ENCODE measurements around the gene TCEAL6. TPM values are rescaled to one million over a fixed set of nuclear protein-coding genes. Genes with fewer than 3 reads are reported as not detected.
"Not testable (repeated sequence)": the region's sequence is repeated elsewhere in the genome, so short reads cannot be mapped to it uniquely, and the experiment has no call there.

The TCEAL6 gene
- total RNA-seq, result not detected

DNA sequence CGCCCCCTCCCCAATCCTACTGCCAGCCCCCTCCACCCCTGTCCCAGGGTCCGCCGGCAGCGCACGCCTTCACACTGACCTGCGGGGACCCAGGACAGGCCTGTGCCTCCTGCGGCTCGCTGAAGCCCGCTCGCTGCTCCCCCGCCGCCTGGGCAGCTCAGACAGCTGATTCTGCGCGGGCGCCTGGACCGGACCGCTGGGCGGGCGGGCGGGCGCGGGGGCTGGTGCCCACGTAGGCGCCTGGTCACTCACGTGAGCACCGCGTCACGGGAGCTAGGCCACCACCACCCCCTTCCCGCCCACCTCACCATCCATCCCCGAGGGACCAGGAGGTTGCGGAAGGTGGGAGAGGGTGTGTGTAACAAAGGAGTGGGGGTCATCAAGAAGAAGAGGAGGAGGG is at the start of gene TCEAL6:
TSS of gene TCEAL6 (minus strand) at position 208 of the 400 bp plus-strand sequence.
- DNase-seq (ENCODE audit: low spot score), result not testable (repeated sequence)

DNA sequence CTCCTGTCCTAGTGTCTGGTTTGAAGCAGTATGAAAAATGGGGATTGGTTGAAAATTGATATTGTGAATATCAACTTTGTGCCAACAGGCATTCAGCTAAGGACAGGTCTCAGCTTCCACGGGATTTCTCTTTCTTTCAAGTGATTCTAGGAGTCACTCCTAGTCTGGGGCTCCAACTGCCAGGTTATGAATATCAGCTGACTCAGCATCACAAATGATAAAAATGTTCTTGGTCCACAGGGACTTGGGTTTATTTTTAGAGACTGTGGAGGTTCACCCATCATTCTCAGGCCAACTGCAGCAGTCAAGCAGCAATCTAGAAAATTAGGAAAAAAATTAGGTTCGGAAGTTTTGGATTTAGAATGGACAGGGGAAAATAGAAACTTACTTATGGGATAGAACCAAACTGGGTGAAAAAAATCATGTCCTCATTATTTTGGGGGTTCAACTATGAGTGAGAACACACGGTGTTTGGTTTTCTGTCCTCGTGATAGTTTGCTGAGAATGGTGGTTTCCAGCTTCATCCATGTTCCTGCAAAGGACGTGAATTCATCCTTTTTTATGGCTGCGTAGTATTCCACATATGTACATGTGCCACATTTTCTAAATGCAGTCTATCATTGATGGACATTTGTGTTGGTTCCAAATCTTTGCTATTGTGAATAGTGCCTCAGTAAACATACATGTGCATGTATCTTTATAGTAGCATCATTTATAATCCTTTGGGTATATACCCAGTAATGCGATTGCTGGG is 43.9 kb upstream of the TCEAL6 start:
- DNase-seq (ENCODE audit: low spot score), result no peak

DNA sequence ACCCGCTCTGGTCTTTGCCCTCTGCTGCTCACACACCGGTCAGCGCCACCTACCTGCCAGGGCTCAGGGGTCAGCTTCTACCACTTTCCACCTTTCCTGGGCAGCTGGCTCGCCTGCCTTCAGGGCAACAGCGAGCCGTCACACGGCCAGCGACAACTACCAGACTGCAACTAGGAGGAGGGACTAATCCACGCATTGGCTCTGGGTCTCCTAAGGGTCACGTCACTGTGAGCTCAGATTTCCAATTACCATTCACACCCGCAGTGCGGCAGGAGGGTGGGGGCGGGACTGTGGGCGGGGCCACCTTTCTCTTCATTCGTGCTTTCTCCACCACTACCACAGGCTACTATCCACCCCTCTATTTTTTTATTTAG is 13.5 kb upstream of the TCEAL6 start, which contains the start of gene BEX5:
TSS of gene BEX5 (minus strand) at position 172 of the 374 bp plus-strand sequence. CDS start 1,712 bp downstream, outside the sequence.
- peak; percentile 69 for DNase-seq (ENCODE audit: low spot score)

DNA sequence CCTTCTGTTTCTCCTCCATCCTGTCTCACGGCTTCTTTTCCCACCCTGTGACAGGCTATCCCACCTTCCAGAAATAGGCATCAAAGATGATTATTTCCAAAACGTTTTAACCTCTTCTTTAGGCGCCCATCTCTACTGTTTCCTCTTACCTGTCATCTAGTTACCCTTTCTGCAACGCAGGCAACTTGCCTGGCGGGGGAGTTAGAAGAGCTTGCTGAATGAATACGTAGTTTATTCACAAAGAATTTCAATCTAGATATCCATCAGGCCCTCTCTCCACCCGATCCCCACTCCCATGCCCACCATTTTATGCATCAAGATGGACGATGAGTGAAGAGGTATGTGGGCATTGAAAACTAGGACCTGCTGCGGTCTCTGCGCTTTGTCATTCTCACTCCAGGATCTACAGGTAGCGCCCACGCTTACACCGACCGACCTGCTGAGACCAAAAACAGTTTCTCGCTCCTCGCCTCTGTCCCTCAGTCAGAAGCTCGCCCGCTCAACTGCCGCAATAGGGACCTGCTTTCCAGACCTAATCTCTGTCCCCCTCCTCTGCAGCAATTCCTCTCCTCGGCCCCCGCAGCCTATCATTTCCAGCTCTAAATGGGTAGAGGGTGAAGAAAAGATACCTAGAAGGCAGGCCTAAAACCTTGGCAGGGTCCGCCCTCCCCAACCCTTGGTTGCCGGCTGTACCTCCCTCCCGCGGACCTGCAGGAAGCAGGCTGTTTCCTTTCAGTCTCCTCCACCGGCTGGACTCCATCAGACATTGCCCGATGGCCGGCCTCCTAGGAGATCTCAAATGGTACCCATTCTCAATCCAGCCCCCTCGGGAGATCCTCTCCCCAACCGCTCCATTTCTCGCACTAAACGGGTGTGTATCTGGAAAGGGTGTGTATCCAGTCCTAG is 12.9 kb upstream of the TCEAL6 start:
- no peak for DNase-seq (ENCODE audit: low spot score)

DNA sequence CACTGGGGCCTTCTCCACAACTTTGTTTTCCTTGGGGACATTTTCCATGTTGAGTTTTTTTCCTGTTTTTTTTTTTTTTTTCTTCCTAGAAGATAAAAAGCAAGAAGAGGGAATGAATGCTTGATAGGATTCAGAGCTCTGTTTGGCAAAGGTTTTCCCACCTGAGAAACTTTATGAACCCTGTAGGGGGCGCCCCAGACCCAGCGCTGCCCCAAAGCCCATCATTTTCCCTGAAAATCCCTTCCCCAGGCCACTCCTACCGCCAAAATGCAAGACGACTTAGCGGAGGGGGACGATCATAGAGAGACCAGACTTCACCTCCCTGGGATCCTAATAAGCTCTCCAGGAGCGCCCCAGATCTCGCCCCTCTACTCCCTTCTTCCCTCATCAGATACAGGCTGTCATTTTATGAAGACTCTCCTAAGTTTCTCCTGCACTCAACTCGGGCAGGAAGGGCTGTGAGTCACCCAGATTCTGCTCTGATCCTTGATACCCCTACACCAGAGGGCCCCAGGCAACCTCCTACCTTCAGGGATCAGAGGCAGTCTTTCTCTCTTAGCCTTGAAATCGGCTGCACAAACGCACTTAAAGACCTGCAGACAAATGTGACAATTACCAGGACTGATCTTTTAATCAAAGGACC is 12.1 kb upstream of the TCEAL6 start:
- DNase-seq (ENCODE audit: low spot score), result no peak

DNA sequence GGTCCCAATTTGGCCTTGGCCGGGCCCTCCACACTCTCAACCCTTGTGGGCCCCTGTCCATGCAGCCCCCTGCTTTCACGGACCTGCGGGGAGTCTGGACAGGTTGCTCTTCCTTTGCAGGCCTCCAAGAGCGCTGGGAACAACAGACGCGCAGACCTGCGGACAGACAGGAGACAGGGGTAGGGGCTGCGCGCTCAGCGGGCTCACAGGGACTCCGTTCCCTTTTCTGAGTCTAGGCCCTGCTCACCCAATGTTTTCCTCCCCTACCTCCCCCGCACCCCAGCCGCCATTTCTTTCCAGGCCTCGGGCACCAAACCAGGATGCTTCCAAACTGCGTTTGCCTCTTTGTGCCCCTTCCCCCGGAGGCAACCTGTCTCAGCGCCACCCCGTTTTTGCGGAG is 650 bp downstream of the TCEAL6 start:
- DNase-seq (ENCODE audit: low spot score), result not testable (repeated sequence)

DNA sequence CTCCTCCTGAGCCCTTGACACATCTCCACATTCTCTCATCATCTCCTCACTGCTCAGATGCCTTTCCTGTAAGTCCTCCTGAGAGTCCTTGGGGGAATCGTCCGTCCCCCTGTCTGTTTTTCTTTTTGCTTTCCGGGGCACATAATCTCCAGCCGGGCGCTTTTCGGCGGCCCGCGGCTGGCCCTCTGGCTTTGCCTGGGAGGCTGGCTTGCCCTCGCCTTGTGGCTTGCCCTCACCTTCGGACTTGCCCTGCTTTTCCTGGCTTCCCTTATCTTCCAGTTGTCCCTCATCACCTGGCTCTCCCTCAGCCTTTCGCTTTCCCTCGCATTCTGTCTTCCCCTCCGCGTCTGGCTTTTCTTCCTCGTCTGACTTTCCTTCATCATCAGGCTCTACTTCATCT is 1.4 kb downstream of the TCEAL6 start:
- not testable (repeated sequence) for DNase-seq (ENCODE audit: low spot score)

DNA sequence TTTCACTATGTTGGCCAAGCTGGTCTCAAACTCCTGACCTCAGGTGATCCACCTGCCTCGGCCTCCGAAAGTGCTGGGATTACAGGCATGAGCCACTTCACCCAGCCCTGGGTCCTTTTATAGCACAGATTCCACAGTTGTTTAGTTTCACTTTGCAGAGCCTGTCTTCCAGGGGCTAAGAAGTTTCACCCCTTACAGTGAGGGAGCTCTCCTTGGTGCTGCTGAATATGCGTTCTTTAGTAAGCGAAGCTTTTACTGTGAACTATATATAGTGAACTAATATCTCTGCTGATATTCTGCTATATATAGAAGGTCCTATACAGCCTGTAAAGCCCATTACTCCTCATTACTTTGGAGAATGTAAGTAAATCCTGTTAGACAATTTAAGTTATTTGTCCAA is 4.2 kb downstream of the TCEAL6 start:
- no peak for DNase-seq (ENCODE audit: low spot score)

DNA sequence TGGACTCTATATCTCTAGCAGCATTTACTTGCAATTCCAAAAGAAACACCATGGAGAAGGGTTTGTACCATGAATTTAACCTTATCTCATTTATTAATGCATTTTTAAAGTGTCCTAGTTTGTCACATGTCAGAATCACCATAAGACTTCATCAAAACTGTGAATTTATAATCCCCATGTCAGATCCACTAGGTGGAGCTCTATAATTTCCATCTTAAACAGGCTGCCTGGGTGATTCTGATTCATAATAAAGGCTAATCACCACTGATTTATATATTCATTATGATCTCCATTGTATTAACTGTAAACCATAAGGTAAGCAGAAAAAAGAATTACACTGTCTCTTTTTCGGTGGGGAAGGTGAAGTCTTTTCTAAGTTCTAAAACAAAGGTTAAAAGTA is 12.8 kb downstream of the TCEAL6 start:
- DNase-seq (ENCODE audit: low spot score), result no peak

DNA sequence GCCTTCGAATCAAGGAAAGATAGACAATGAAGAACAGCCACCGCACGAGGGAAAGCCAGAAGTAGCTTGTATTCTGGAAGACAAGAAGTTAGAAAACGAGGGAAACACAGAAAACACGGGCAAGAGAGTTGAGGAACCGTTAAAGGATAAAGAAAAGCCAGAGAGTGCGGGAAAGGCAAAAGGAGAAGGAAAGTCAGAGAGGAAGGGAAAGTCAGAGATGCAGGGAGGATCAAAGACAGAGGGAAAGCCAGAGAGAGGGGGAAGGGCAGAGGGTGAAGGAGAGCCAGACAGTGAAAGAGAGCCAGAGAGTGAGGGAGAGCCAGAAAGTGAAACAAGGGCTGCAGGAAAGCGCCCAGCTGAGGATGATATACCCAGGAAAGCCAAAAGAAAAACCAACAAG is 15.4 kb downstream of the TCEAL6 start:
- no peak for DNase-seq (ENCODE audit: low spot score)

DNA sequence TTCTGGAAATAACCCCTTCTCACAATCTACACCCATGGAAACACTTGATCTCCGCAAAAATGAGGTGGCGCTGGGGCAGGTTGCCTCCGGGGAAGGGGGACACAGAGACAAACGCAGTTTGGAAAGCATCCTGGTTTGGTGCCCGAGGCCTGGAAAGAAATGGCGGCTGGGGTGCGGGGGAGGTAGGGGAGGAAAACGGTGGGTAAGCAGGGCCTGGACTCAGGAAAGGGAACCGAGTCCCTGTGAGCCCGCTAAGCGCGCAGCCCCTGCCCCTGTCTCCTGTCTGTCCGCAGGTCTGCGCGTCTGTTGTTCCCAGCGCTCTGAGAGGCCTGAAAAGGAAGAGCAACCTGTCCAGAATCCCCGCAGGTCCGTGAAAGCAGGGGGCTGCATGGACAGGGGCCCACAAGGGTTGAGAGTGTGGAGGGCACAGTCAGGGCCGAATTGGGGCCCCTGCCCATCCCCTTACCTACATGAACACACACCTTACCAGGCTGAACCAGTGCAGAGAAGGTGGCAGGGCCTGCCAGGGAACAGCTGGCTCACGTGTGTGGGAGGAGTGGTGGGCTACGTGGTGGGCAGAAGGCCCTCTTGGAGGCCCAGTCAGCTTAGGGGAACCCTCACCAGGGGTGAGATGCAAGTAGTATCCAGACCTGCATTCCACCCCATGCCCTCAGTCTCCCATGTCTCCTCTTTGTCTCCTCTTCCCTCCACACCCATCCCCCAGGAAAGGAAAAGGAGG is 16.0 kb downstream of the TCEAL6 start:
- DNase-seq (ENCODE audit: low spot score), result not testable (repeated sequence)

DNA sequence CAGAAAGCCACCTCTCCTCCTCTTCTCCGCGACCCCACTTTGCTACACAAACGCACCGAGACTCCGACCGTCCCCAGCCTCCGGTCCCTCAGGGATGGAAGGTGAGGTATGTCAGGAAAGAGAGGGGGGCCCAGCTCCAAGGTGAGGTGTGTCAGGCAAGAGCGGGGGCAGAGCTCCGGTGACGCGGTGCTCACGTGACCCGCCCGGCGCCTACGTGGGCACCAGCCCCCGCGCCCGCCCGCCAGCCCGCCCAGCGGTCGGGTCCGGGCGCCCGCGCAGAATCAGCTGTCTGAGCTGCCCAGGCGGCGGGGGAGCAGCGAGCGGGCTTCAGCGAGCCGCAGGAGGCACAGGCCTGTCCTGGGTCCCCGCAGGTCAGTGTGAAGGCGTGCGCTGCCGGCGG is 16.8 kb downstream of the TCEAL6 start, which contains the start of gene TCEAL2:
TSS of gene TCEAL2 (plus strand) at position 244 of the 400 bp plus-strand sequence. CDS start 1,152 bp downstream, outside the sequence.
- DNase-seq (ENCODE audit: low spot score), result not testable (repeated sequence)

DNA sequence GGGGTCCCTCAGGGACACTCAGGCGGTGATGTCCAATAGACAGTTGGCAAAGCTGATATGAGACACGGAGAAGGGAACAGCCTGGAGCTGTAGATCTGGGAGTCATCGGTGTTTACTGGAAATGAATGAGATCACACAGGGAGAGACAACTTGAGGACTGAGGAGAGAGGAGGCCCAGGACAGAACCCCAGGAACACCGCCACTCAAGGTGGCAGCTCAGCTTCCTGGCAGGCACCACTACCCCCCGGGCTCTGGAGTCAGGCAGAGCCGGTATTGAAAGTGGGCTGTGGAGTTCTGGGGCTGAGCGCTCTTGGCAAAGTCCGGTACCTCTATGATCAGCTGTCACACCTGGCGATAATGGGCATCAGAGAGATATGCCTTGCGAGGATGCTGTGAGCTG is 17.3 kb downstream of the TCEAL6 start:
- not testable (repeated sequence) for DNase-seq (ENCODE audit: low spot score)

DNA sequence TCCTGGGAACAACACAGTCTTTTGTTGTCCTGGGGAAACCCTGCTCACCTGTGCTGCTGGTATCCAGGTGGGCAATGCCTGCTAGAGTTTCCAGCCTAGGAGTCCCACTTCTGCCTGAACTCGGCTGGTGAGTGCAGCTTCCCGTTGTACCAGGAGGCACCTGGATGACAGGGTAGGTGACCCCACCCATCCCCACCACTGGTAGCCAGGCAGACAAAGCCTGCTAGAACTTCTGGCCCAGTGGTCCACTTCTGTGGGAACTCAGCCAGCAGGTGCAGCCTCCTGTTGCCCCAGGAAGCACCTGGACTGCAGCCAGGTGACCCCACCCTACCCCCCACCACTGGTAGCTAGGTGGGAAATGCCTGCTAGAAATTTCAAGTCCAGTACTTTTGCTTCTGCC is 26.5 kb downstream of the TCEAL6 start:
- no peak for DNase-seq (ENCODE audit: low spot score)

DNA sequence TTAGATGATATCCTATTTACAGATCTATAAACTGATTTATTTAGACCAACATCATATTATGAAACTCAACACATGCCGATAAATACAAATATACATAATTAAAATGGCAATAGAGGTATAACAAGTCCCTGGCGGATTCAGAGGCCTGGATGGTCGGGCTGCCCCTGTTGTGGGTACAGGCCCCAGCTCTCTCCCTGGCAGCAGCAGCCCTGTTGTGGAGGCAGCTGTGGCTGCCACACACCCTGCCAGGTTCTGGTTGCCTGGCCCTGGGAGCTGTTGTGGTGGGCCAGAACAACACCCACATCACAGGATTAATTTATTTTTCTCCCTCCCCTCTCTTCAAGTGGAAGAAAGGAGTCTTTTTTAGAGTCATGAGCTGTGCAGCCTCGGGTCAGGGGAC is 28.9 kb downstream of the TCEAL6 start:
- no peak for DNase-seq (ENCODE audit: low spot score)

Other genes with a start within 250 kb of the TCEAL6 start
- gene ZMAT1, start 210.5 kb downstream of the TCEAL6 start, total RNA-seq, result 7.8 TPM
- 10.5 TPM for gene TCEAL2, start 16.8 kb downstream of the TCEAL6 start, total RNA-seq
- gene BEX5, start 13.5 kb upstream of the TCEAL6 start, total RNA-seq, result 41.1 TPM
- not detected for gene TCP11X1, start 72.8 kb upstream of the TCEAL6 start, total RNA-seq
- not detected for gene NXF2, start 104.7 kb upstream of the TCEAL6 start, total RNA-seq